ENCODE data around the gene SYCP2. TPM values are rescaled to one million over a fixed set of nuclear protein-coding genes. Genes with fewer than 3 reads are reported as not detected.
A peak's percentile ranks its signal among the peaks of the same experiment; 100 is the strongest.
"Not testable (repeated sequence)": the region's sequence is repeated elsewhere in the genome, so short reads cannot be mapped to it uniquely, and the experiment has no call there.

Gene SYCP2
- total RNA-seq, 1 donor from 2014 or later = 0.64 TPM

DNA sequence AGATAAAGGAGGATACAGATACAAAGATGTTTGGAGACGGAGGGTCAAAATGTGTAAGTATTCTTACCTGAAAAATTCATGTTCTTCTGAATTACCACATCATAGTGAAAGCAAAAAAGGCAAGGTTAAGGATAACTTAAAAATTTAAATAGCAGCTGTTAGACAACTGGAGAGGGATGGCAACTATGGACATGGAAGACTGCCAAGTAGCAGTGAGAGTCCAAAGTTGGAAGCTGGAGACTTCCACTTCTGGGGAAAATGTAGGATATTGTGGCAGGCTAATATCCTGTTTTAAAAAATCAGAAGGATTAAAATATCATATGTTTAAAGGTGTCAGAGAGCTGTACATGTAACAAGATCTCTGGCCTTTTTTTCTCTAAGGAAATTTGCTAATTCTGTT lies 29.8 kb downstream of the SYCP2 start:
- DNase-seq (ENCODE audit: low read depth in 2 of 2) = no peak

DNA sequence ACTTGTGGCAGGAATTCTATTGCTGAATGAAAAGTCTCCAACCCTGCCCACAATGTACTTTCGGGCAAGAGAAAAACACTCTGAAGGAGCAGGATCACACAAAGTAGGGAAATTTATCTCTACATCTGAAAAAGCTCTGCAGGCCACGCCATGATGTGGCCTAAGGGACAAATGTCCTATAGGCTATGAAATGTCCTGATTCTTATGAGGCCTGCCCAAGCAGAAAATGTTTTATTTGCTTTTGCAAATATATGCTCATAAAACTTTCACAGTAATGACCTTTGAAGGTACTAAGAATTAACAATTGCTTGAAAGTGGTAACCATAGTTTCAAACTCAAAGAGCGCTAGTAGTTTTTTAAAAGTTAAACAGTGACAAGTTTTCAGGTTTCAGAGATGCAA lies 31.0 kb downstream of the SYCP2 start:
- no peak for DNase-seq (ENCODE audit: low read depth in 2 of 2)

DNA sequence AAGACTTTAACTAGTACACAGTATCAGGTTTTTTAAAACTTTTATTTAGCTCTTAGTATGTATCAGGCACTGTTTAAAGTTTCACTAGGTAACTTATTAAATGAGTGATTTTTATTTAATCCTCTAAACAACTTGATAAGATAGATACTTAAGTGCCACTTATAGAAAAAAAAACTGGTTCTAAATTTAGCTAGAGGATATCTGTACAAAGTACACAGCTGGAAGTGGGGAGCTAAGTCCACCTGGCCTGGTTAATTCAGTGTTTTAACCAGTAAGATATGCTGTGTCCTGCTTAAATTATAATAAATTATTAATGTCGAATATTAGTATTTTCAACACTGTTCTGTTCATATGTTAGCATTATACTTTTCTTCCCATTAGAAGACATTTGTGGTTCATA lies 37.5 kb downstream of the SYCP2 start:
- DNase-seq (ENCODE audit: low read depth in 2 of 2) = no peak

DNA sequence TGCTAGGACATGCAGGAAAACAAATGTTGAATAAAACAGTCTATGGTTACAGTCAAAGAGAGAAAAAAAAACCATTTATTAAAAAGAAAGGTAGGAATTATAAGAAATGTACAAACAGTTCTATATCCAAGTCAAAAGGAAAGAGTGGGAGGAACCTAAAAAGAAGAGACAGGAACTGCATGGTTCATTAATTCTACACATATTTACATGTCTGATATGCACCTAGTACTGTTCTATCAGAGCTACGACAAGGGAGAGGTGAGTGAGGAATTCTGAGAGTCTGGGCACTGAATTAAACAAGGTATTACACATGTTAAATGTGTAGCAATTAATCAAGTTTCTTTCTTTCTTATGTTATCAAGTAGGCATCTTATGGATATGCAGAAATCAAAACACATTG lies 41.9 kb downstream of the SYCP2 start:
- DNase-seq (ENCODE audit: low read depth in 2 of 2) = no peak

DNA sequence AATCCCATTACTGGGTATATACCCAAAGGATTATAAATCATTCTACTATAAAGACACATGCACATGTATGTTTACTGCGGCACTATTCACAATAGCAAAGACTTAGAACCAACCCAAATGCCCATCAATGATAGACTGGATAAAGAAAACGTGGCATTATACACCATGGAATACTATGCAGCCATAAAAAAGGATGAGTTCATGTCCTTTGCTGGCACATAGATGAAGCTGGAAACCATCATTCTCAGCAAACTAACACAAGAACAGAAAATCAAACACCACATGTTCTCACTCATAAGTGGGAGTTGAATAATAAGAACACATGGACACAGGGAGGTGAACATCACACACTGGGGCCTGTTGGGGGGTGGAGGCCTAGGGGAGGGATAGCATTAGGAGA lies 43.4 kb downstream of the SYCP2 start:
- not testable (repeated sequence) for DNase-seq (ENCODE audit: low read depth in 2 of 2)

DNA sequence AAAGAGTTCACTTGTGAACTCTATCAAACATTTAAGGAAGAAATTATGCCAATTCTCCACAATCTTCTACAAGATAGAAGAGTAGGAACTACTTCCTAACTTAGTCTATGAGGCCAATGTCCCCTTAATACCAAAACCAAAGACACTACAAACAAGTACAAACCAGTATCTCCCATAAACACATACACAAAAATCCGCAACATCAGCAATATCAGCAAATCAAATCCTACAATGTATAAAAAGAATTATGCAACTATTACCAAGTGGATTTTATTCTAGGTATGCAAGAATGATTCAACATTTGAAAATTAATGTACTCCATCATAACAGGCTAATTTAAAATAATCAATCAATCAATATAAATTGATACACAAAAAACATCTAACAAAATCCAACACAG lies 45.4 kb downstream of the SYCP2 start:
- no peak for DNase-seq (ENCODE audit: low read depth in 2 of 2)

DNA sequence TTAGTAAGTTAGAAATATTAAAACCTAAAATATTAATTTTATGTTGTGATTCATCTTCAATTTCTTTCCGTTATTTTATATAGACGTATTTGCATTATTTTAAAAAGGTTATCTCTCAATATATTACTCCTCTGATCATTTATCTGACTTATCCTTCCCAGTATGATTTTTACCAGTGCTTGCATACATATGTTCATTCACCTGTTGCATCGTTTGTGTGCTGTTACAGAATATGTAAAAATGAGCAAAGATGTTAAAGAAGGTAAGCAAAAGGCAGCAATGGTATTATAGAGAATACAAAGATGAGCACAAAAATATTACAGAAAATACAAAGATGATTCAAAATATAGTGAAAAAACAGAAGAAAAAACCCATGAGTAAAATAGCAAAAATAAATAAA lies 48.9 kb downstream of the SYCP2 start:
- no peak for DNase-seq (ENCODE audit: low read depth in 2 of 2)

DNA sequence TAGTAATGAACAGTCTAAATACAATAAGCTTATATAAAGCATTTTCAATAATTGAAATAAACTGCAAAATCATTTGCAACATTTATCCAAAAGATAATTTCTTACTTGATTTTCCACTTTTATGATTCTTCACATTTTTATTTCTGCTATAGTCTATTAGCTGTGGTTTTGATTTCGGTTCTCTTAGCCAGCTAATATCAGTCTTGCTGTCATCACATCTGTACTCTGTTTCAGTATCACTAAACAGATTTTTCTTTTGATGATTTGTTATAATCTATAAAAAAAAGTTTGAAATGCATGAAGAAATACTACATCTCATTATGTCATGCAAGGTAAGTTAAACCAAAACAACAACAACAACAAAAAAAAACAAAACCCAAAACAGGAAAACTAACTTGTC lies 53.2 kb downstream of the SYCP2 start:
- no peak for DNase-seq (ENCODE audit: low read depth in 2 of 2)

DNA sequence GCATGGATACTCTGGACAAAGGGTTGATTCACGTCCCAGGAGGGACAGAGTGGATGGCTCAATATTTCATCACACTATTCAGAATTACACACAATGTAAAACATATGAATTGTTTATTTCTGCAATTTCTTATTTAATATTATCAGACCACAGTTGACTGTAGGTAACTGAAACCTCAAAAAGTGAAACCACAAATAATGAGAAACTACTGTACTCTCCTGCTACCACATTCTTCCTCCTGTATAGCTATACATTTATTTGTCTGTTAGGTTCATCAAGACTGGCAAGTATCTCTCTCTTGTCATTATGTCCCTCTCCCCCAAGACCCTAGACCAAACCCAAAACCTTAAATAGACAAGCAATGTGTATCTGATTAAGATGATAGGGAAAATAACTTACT lies 60.0 kb downstream of the SYCP2 start:
- DNase-seq (ENCODE audit: low read depth in 2 of 2) = no peak

DNA sequence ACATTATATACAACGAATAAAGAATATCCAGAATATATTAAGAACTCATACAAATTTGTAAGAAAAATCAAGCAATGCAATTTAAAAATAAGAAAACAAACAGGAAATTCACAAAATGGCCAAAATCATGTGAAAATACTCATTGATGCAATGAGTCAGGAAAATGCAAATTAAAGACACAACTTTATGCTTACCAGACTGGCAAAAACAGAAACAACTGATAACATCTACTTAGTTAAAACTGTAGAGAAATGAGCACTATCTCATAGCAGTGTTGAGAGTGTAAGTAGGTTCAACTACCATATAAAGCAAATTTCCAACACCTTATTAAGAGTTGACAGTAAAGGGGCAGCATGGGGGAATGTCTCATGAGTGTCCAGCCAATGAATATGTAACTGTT lies 62.3 kb downstream of the SYCP2 start:
- DNase-seq (ENCODE audit: low read depth in 2 of 2) = no peak

DNA sequence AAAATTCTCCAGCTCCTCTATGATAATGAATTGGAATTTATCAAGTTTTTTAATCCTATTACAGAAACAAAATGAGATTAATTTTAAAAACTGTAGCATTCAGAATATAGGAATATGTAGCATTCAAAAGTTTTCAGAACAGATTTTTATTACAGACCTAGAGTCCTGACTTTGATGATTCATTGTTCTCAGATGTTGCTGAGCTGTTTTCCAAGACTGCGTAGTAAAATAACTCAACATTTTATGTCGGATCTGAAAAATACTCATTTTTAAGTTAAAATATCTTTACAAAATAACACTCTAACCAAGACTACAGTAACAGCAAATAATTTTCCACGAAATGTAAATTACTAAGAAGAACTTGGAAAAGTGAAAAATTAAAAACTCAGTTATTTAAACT lies 67.1 kb downstream of the SYCP2 start:
- DNase-seq (ENCODE audit: low read depth in 2 of 2) = no peak

DNA sequence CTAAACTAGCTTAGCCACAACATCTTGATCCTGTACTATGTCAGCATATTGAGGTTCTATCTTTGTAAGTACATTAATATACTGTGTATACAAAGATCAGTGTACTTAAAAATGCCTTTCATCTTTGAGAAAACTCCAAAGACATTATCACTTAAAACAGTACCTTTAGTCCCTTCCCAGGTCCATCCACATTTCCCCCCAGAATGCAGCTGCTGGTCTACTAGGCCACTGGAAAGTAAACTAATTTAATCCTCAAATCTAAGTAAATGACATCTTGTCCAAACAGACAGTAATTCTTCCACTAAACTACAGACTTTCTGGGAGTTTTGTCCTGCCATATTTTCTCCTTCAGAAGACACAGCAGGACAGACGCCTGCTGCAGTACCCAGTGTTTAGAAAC lies 68.7 kb downstream of the SYCP2 start:
- no peak for DNase-seq (ENCODE audit: low read depth in 2 of 2)

DNA sequence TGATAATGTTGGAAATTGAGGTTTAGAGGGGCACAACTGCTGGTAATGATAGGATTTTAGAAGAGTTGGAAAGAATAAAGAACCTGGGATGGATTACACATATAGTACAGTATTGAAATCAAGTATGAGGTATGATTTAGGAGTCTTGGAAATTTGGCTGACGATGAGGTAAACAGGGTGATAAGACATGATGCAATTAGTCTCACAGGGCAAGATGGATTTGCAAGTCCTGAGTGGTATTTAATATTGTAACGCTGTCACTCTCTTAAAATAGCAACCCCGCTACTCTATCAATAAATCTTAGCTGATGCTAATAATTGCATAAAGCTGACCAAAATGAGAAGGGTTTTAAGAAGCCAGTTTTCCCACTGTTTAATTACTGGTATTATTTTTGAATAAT lies 70.4 kb downstream of the SYCP2 start:
- no peak for DNase-seq (ENCODE audit: low read depth in 2 of 2)

DNA sequence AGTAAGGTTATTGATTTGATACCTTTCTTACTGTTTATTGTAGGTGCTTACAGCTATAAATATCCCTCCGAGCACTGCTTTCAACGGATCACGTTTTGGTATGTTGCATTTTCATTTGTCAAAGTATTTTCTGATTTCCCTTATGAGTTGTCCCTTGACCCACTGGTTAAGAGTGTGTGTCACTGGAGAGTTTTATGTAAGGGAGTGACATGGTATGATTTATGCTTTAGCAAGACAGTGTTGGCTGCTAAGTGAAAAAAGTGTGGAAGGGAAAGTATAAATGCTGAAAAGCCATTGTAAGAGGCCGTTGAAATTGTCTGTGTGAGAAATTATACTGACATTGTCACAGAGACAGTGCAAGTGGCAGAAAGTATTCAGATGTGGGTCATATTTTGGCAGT lies 72.0 kb downstream of the SYCP2 start:
- no peak for DNase-seq (ENCODE audit: low read depth in 2 of 2)

DNA sequence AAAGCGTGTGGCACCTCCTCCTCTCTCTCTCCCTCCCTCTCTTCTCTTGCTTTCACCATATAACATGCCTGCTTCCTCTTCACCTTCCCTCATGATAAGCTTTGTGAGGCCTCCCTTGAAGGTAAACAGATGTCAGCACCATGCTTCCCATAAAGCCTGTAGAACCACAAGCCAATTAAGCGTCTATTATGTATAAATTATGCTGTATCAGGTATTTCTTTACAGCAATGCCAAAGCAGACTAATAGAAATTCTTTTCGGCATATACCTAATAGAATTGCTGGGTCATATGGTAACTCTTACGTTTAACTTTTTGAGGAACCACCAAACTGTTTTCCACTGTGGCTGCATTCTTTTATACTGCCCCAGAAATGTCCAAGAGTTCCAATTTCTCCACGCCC lies 75.0 kb downstream of the SYCP2 start:
- DNase-seq (ENCODE audit: low read depth in 2 of 2) = no peak

DNA sequence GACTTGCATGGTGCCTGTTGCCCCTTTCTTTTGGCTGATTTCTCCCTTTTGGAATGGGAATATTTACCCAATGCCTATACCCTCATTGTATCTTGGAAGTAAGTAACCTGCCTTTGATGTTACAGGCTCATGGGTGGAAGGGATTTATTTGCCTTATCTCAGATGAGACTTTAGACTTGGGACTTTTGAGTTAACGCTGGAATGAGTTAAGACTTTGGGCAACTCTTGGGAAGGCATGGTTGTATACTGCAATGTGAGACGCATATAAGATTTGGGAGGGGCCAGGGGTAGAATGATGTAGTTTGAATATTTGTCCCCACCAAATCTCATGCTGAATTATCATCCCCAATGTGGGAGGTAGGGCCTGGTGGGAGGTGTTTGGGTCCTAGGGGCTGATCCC lies 75.5 kb downstream of the SYCP2 start:
- DNase-seq (ENCODE audit: low read depth in 2 of 2) = no peak

DNA sequence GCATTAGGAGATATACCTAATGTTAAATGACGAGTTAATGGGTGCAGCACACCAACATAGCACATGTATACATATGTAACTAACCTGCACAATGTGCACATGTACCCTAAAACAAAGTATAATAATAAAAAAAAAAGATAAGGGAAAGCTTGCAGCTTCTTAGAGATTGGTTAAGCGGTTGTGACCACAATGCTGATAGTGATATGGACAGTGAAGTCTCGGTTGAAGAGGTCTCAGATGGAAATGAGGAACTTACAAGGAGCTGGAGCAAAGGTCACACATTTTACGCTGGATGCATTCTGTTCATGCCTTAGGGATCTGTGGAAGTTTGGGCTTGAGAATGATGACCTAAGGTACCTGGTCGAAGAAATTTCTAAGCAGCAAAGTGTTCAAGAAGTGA lies 76.5 kb downstream of the SYCP2 start:
- not testable (repeated sequence) for DNase-seq (ENCODE audit: low read depth in 2 of 2)

DNA sequence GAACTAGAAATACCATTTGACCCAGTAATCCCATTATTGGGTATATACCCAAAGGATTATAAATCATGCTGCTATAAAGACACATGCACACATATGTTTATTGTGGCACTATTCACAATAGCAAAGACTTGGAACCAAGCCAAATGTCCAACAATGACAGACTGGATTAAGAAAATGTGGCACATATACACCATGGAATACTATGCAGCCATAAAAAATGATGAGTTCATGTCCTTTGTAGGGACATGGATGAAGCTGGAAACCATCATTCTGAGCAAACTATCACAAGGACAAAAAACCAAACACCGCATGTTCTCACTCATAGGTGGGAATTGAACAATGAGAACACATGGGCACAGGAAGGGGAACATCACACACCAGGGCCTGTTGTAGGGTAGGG lies 76.9 kb downstream of the SYCP2 start:
- not testable (repeated sequence) for DNase-seq (ENCODE audit: low read depth in 2 of 2)

DNA sequence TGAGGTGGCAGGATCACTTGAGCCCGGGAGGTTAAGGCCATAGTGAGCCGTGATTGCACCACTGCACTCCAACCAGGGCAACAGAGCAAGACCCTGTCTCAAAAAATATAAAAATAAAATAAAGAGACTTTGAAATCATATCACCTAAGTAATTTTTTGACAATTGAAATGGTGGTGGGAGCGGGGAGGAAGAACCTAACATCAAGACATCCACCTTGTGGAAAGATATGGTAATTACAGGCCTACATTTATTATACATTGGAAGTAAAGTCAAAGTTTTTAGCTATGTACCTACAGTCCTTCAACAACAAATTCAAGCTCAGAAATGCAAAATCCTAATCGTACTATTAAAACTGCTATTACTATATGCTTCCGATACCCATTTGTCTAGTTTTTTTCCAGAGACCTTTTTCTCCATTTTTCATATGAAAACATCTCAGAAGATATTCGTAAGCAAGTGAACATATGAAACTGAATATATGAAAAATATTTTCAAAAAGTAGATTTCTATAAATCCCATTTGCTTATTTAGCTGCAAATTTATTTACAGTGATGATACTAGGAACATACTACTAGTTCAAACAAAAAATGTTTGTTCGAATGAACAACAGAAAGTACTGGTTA lies 83.3 kb downstream of the SYCP2 start:
- peak; percentile 46 to 54 for DNase-seq (ENCODE audit: low read depth in 2 of 2)

DNA sequence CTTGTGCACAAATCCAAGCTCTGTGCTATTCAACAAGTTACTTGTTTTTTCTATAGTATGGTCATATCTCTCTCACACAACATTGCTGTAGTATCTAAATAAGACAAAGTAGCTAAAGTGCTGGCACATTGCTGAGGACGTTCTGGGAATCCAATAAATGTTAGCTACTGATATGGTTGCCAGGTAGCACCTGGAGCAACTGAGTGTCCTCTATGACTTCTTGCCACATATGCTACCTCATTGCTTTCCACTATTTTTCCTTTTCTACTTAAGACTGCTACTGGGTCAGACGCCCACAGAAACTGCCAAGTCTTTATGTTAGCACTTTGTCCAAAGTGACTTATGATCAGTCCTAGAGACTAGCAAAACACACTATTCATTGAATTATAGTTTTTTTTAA lies 85.3 kb downstream of the SYCP2 start:
- no peak for DNase-seq (ENCODE audit: low read depth in 2 of 2)

DNA sequence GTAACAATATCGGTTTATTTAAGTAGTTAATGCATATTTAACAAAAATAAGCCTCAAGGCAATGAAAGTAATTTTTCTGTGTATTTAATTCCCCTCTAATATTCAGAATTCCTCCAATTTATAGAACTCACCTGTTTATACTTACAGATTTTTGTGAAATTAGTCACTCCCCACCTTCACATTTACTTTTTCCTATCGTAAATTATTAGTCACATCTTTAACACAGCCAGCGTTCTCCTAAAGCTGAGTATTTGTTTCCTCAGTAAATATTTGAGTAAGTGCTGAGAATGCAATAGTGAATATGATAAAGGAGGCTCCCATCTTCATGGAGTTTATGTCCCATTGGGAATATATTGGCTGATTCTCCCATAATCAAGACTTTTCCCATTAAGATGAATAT lies 88.0 kb downstream of the SYCP2 start:
- DNase-seq (ENCODE audit: low read depth in 2 of 2) = no peak

DNA sequence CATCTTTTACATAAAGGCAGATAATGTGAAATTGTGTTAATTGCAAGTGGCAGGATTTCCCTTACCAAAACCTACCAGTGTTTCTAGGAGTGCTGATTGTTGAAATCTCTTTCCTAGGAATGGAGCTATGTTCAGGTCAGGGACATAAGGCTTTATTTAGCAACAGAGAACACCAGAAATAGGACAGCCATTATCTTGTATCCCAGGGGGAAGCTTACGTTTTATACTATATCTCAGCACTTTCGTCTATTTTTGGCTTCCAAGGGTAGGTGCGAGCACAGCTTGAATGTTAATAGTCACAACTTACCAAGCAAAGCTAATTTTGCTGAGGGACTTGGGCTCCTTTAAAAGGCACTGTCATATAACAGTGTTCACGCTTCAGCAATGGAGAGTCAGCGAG lies 94.0 kb downstream of the SYCP2 start:
- DNase-seq (ENCODE audit: low read depth in 2 of 2) = no peak

DNA sequence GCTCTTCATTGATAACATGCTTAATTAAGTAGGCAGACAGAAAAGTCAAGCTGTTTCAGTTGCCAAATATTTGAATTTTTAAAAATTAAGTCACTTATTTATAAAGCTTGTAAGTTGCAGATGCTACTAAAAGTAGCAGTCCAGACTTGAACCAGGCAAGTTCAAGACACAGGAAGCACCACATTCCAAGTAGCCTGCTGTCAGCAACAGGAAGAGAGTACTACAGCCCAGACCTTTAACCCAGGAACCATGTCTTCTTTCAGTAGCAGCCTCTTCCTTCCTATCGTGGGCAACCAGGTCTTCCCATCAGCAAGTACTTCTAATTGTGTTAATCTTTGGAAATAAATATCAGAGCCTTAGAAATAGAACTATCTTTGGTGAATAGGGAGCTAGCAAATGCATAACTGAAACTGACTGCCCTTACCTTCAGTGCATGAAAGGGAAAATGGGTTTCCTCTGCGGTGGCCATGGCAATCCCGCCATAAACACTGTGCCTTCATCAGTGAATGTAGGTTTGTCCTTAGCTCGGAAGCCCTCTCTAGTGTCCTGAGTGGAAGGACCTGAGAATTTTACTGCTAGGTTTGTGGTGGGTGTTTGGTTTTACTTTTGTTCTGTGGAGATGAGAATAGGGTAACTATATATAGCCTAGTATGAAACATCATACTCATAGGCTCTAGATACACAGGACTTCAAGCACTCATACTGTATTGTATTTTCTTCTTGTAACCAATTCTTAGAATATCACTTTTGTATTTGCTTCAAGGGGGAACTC lies 95.6 kb downstream of the SYCP2 start:
- DNase-seq (ENCODE audit: low read depth in 2 of 2) = no peak

DNA sequence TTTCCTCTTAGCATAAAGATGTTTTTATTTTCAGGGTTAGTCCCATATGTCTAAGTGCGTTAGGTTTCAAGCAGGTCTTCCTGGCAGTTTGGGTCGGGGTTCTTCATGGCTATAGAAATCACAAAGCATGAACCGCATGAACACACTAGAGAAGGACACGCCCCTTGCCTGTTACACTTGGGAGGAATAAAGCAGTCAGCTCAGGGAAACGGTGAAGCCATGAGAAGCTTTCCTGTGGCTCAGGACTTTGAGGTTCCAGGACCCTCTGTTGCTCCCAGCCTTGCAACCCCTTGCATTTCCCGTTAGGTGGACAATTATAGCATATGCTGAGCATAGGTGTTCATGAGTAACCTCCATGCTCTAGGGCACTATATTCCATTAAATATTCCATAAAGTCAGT lies 96.7 kb downstream of the SYCP2 start:
- no peak for DNase-seq (ENCODE audit: low read depth in 2 of 2)

Measured in dermis microvascular lymphatic vessel endothelial cell (primary cell).